Vagina (tissue), 2 donors: ENCODE measurements around the gene LIF. TPM values are rescaled to one million over a fixed set of nuclear protein-coding genes. Genes with fewer than 3 reads are reported as not detected.

Experiments
- DNase-seq, 2 donors: peaks; one replicate each; pipeline ENCODE4 v3.0.0-alpha.2; 2017; ENCODE audit errors: extremely low spot score in 2 of 2
- H3K27ac ChIP-seq: fragments of 200-600 bp; sonication (generic); one replicate; pipeline ENCODE4 v1.5.1; 2019
- H3K27me3 ChIP-seq: fragments of 200-600 bp; sonication (generic); one replicate; pipeline ENCODE4 v1.5.1; 2019
- H3K36me3 ChIP-seq, 2 donors: fragments of 200-600 bp; sonication (generic); one replicate each; pipeline ENCODE4 v1.5.1; 2017 to 2019
- H3K4me1 ChIP-seq: fragments of 200-600 bp; sonication (generic); one replicate; pipeline ENCODE4 v1.5.1; 2019
- H3K4me3 ChIP-seq, 2 donors: fragments of 200-600 bp; sonication (generic); 1 replicate in 1 of 2; 2 replicates in 1 of 2; pipeline ENCODE4 v1.5.1; 2016 to 2019
- H3K9me3 ChIP-seq: fragments of 200-600 bp; sonication (generic); one replicate; pipeline ENCODE4 v1.5.1; 2019
- CTCF ChIP-seq, 3 experiments: fragments of 450-650 bp in 2 of 3; fragments of 200-600 bp in 1 of 3; sonication (generic) in 1 of 3; IDR thresholded peaks; one replicate each; pipeline ENCODE4 v1.5.1; 2017 to 2019; ENCODE audit warnings: antibody characterized with exemption in 3 of 3, mild to moderate bottlenecking in 2 of 3, moderate library complexity in 2 of 3
- POLR2A ChIP-seq, 2 donors: fragments of 450-650 bp; IDR thresholded peaks; one replicate each; pipeline ENCODE4 v1.6.1; 2017; ENCODE audit warnings: antibody characterized with exemption in 2 of 2, mild to moderate bottlenecking in 2 of 2, moderate library complexity in 2 of 2
- POLR2AphosphoS5 ChIP-seq, 2 donors: sonication (generic); formaldehyde crosslinking; IDR thresholded peaks; one replicate each; pipeline ENCODE4 v1.9.0; 2017; ENCODE audit warnings: antibody characterized with exemption in 2 of 2, mild to moderate bottlenecking in 2 of 2, low read depth in 1 of 2; ENCODE audit not compliant: insufficient read depth in 1 of 2
- intact Hi-C: fragments of 100-400 bp; cut with DNase I; formaldehyde crosslinking; loops from one replicate; pipeline ENCODE4 v1.15.1; 2023
- total RNA-seq: library from RNA; depleted of rRNA; stranded (reverse); fragments of >200 nt; gene quantifications from one replicate; pipeline ENCODE4 v1.2.3, GENCODE V29; 2016

The LIF gene
- total RNA-seq, 1 donor from 2014 or later = 0.49 TPM

GRCh38 chr22:30289980-30290313, 43.4 kb upstream of the LIF start:
- H3K27ac ChIP-seq = peak overlapping the region; percentile 97
- TF ChIP-seq CTCF (IDR thresholded peaks at IDR 0.05) = no peak
- TF ChIP-seq POLR2A (IDR thresholded peaks at IDR 0.05) = peak in 1 of 2 donors; percentile 59
- H3K4me3 ChIP-seq = peak overlapping the region; percentile 99 to 100
- no peaks in the 10 kb centered on the region for H3K9me3 ChIP-seq
- no peaks in the 10 kb centered on the region for H3K27me3 ChIP-seq
- H3K36me3 ChIP-seq = peaks cover 0 to 42% of the 10 kb centered on the region in 2 donors
- H3K4me1 ChIP-seq = peaks cover 60% of the 10 kb centered on the region
- intact Hi-C loops = loop anchor here (2.0 to 10.0 kb wide), 2 partner anchors 65 to 97 kb away; partner anchors contain the start of genes CCDC157, RNF215 and SF3A1
- DNase-seq = no peak

- no peaks in the 10 kb centered on the region for H3K9me3 ChIP-seq
- H3K36me3 ChIP-seq = peaks cover 0 to 42% of the 10 kb centered on the region in 2 donors
- DNase-seq = peak in 1 of 2 donors; percentile 99
- peaks cover 60% of the 10 kb centered on the region for H3K4me1 ChIP-seq
- no peaks in the 10 kb centered on the region for H3K27me3 ChIP-seq
- H3K4me3 ChIP-seq = peak within 1 kb of the TSS; percentile 99 to 100
- intact Hi-C loops = loop anchor here (2.0 to 10.0 kb wide), 2 partner anchors 65 to 97 kb away; partner anchors contain the start of genes CCDC157, RNF215 and SF3A1
- peak within 1 kb of the TSS; percentile 97 for H3K27ac ChIP-seq
- no peak for TF ChIP-seq CTCF (IDR thresholded peaks at IDR 0.05)
- peak in 1 of 2 donors; percentile 86 for TF ChIP-seq POLR2A (IDR thresholded peaks at IDR 0.05)
- peak; percentile 39 to 93 for TF ChIP-seq POLR2AphosphoS5 (IDR thresholded peaks at IDR 0.05; ENCODE audit: insufficient read depth in 1 of 2, low read depth in 1 of 2)
Observed at GRCh38 chr22:30289141-30289979, 42.8 kb upstream of the LIF start, which contains the start of gene CASTOR1. Gene CASTOR1, minus strand, starts transcription at chr22:30289505. Its CDS starts 8 bp downstream, at chr22:30289497.

GRCh38 chr22:30288419-30289140, 42.0 kb upstream of the LIF start:
- DNase-seq = no peak
- no peaks in the 10 kb centered on the region for H3K9me3 ChIP-seq
- peaks cover 59% of the 10 kb centered on the region for H3K4me1 ChIP-seq
- H3K36me3 ChIP-seq = peaks cover 0 to 34% of the 10 kb centered on the region in 2 donors
- peak overlapping the region; percentile 97 for H3K27ac ChIP-seq
- intact Hi-C loops = loop anchor here (2.0 to 10.0 kb wide), 2 partner anchors 66 to 98 kb away; partner anchors contain the start of genes CCDC157, RNF215 and SF3A1
- TF ChIP-seq POLR2AphosphoS5 (IDR thresholded peaks at IDR 0.05; ENCODE audit: insufficient read depth in 1 of 2, low read depth in 1 of 2) (no peak), CTCF (IDR thresholded peaks at IDR 0.05) (no peak), POLR2A (IDR thresholded peaks at IDR 0.05) (no peak)
- peak overlapping the region; percentile 99 to 100 for H3K4me3 ChIP-seq
- H3K27me3 ChIP-seq = no peaks in the 10 kb centered on the region

GRCh38 chr22:30287648-30288418, 41.3 kb upstream of the LIF start:
- H3K4me3 ChIP-seq = peak overlapping the region; percentile 99 to 100
- H3K27ac ChIP-seq = peak overlapping the region; percentile 97
- no peaks in the 10 kb centered on the region for H3K27me3 ChIP-seq
- no peaks in the 10 kb centered on the region for H3K9me3 ChIP-seq
- TF ChIP-seq POLR2AphosphoS5 (IDR thresholded peaks at IDR 0.05; ENCODE audit: insufficient read depth in 1 of 2, low read depth in 1 of 2) = peak; percentile 54 to 84
- peak; percentile 51 to 78 (median 57) for TF ChIP-seq CTCF (IDR thresholded peaks at IDR 0.05)
- no peak for TF ChIP-seq POLR2A (IDR thresholded peaks at IDR 0.05)
- peaks cover 52% of the 10 kb centered on the region for H3K4me1 ChIP-seq
- intact Hi-C loops = loop anchor here (2.0 to 10.0 kb wide), 2 partner anchors 67 to 99 kb away; partner anchors contain the start of genes CCDC157, RNF215 and SF3A1
- H3K36me3 ChIP-seq = peaks cover 0 to 27% of the 10 kb centered on the region in 2 donors
- no peak for DNase-seq
